ENCODE measurements around the gene LHFPL5.

The LHFPL5 gene

GRCh38 chr6:35842381-35842780 is 37.2 kb downstream of the LHFPL5 start:
- DNase-seq: no peak
- intact Hi-C loops (cut with DNase I): no loop called here

GRCh38 chr6:35844290-35844689 is 39.1 kb downstream of the LHFPL5 start:
- no peak for DNase-seq
- intact Hi-C loops (cut with DNase I): no loop called here

GRCh38 chr6:35850208-35850607 is 45.1 kb downstream of the LHFPL5 start:
- no peak for DNase-seq
- intact Hi-C loops (cut with DNase I): no loop called here

GRCh38 chr6:35852994-35853393 is 47.8 kb downstream of the LHFPL5 start:
- DNase-seq: no peak
- intact Hi-C loops (cut with DNase I): no loop called here

GRCh38 chr6:35856250-35856649 is 51.1 kb downstream of the LHFPL5 start:
- intact Hi-C loops (cut with DNase I): no loop called here
- DNase-seq: no peak

GRCh38 chr6:35857853-35858252 is 52.7 kb downstream of the LHFPL5 start:
- intact Hi-C loops (cut with DNase I): no loop called here

GRCh38 chr6:35859367-35859766 is 54.2 kb downstream of the LHFPL5 start:
- intact Hi-C loops (cut with DNase I): no loop called here
- DNase-seq: no peak

More at GRCh38 chr6:35857853-35858252, 52.7 kb downstream of the LHFPL5 start:
- no peak for DNase-seq

Measured in posterior cingulate gyrus (tissue), 11 donors.